HG02588 (cell line): ENCODE measurements around the gene SCAF11.

ENCODE experiments used
- ATAC-seq: cut with Tn5 transposase; IDR thresholded peaks from one replicate; pipeline ENCODE4 v1.9.1; 2021; ENCODE audit warnings: mild to moderate bottlenecking, moderate library complexity; ENCODE audit not compliant: unreplicated experiment

SCAF11 gene

GRCh38 chr12:45933504-45933903 lies 56.9 kb downstream of the SCAF11 start:
- ATAC-seq = no peak

- ATAC-seq = no peak
Observed at GRCh38 chr12:45930369-45930768, 60.0 kb downstream of the SCAF11 start.

- no peak for ATAC-seq
Observed at GRCh38 chr12:45928309-45928708, 62.1 kb downstream of the SCAF11 start.

- ATAC-seq = no peak
Observed at GRCh38 chr12:45918818-45919217, 71.6 kb downstream of the SCAF11 start.

- no peak for ATAC-seq
Observed at GRCh38 chr12:45915405-45915804, 75.0 kb downstream of the SCAF11 start.

- ATAC-seq = no peak
Observed at GRCh38 chr12:45914090-45914489, 76.3 kb downstream of the SCAF11 start.

GRCh38 chr12:45913631-45914030 lies 76.7 kb downstream of the SCAF11 start:
- ATAC-seq = no peak

GRCh38 chr12:45912774-45913173 lies 77.6 kb downstream of the SCAF11 start:
- no peak for ATAC-seq

- no peak for ATAC-seq
Observed at GRCh38 chr12:45909041-45909713, 81.2 kb downstream of the SCAF11 start.

GRCh38 chr12:45907955-45908354 lies 82.4 kb downstream of the SCAF11 start:
- ATAC-seq = peak; percentile 86

GRCh38 chr12:45898094-45898493 lies 92.3 kb downstream of the SCAF11 start:
- ATAC-seq = no peak

GRCh38 chr12:45895961-45896360 lies 94.4 kb downstream of the SCAF11 start:
- no peak for ATAC-seq

- no peak for ATAC-seq
Observed at GRCh38 chr12:45893240-45893639, 97.1 kb downstream of the SCAF11 start.

GRCh38 chr12:45890276-45890675 lies 100.1 kb downstream of the SCAF11 start:
- no peak for ATAC-seq

GRCh38 chr12:45887544-45887943 lies 102.8 kb downstream of the SCAF11 start:
- ATAC-seq = no peak

- no peak for ATAC-seq
Observed at GRCh38 chr12:45886685-45887084, 103.7 kb downstream of the SCAF11 start.

- ATAC-seq = no peak
Observed at GRCh38 chr12:45883187-45883586, 107.2 kb downstream of the SCAF11 start.

- ATAC-seq = no peak
Observed at GRCh38 chr12:45880533-45880932, 109.8 kb downstream of the SCAF11 start.

GRCh38 chr12:45879363-45879895 lies 110.9 kb downstream of the SCAF11 start:
- ATAC-seq = no peak

- ATAC-seq = no peak
Observed at GRCh38 chr12:45878630-45879255, 111.6 kb downstream of the SCAF11 start.

- no peak for ATAC-seq
Observed at GRCh38 chr12:45877069-45877468, 113.3 kb downstream of the SCAF11 start.

- ATAC-seq = no peak
Observed at GRCh38 chr12:45872446-45872845, 117.9 kb downstream of the SCAF11 start.
